ENCODE measurements around the gene AGBL4.

DNA sequence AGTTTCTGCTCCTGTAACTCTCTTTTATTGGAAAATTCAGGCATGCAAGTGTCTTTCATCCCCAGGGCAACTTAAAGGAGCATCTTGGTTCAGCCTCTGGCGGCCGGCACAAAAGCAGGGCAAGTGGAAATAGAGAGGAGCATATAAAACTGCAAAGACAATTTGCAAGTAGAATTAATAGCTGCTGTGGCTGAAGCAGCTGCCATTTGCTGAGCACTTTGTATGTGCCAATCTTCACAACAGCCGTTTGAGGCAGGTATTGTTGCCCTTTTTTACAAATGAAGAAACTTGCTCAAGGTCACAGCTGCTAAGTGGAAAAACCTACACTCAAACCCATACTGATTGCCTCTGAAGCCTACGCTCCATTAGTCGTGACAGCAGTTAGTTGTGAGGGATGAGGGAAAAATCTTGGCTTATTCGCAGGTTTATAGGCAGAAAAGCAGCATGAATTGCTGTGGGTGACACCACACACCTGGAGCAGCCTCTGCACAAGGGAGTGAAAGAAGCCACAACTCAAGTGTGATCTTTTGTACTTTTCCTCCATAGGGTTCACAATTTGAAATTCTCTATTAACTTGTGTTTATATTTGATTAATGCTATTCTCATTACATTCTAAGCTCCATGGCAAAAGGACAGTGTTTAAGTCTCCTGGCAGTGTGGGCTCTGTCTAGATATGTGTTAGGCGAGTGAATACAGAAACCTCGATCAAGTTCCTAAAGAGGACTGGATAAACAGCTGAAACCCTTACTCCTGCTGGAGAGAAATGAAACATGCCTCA, 1148.0 kb downstream of the AGBL4 start:
- TF ChIP-seq, protein P1, sequence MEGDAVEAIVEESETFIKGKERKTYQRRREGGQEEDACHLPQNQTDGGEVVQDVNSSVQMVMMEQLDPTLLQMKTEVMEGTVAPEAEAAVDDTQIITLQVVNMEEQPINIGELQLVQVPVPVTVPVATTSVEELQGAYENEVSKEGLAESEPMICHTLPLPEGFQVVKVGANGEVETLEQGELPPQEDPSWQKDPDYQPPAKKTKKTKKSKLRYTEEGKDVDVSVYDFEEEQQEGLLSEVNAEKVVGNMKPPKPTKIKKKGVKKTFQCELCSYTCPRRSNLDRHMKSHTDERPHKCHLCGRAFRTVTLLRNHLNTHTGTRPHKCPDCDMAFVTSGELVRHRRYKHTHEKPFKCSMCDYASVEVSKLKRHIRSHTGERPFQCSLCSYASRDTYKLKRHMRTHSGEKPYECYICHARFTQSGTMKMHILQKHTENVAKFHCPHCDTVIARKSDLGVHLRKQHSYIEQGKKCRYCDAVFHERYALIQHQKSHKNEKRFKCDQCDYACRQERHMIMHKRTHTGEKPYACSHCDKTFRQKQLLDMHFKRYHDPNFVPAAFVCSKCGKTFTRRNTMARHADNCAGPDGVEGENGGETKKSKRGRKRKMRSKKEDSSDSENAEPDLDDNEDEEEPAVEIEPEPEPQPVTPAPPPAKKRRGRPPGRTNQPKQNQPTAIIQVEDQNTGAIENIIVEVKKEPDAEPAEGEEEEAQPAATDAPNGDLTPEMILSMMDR (IDR thresholded peaks at IDR 0.05) = no peak
- no peak for TF ChIP-seq EP300 (IDR thresholded peaks at IDR 0.05)
- TF ChIP-seq POLR2A (IDR thresholded peaks at IDR 0.05) = no peak
